Activated B cell treated with CpG ODN at 0.5 μM for 24 hours (primary cell): ENCODE results near the gene ANKRD13B. TPM values are rescaled to one million over a fixed set of nuclear protein-coding genes. Genes with fewer than 3 reads are reported as not detected.
A peak's percentile ranks its signal among the peaks of the same experiment; 100 is the strongest.
"Not testable (repeated sequence)": the region's sequence is repeated elsewhere in the genome, so short reads cannot be mapped to it uniquely, and the experiment has no call there.

Experiments used
- ATAC-seq: fragments of 200-7000 bp; cut with Tn5 transposase; one replicate; pipeline ENCODE4 v1.10.0; 2021; ENCODE audit warnings: low read depth, mild to moderate bottlenecking, moderate library complexity
- CTCF ChIA-PET: fragments of 350-600 bp; sonication (Branson Sonifier 250); formaldehyde crosslinking; loops from one replicate; lab custom pipeline; 2021; ENCODE audit warnings: antibody characterized with exemption; lab: Charles Lee
- POLR2A ChIA-PET: fragments of 350-600 bp; sonication (Branson Sonifier 250); formaldehyde crosslinking; loops from one replicate; lab custom pipeline; 2021; ENCODE audit warnings: antibody characterized with exemption; lab: Charles Lee
- DNase-seq: peaks from one replicate; pipeline ENCODE4 v3.0.0; 2022
- H3K27ac Mint-ChIP-seq: one replicate; pipeline ENCODE4 v1.8.0; 2020; ENCODE audit warnings: mixed read lengths
- H3K27me3 Mint-ChIP-seq: one replicate; pipeline ENCODE4 v1.8.0; 2021; ENCODE audit warnings: mixed read lengths
- H3K36me3 Mint-ChIP-seq: one replicate; pipeline ENCODE4 v1.8.0; 2021; ENCODE audit warnings: low read depth, mixed read lengths
- H3K4me1 Mint-ChIP-seq: one replicate; pipeline ENCODE4 v1.8.0; 2021; ENCODE audit warnings: mixed read lengths
- H3K4me3 Mint-ChIP-seq: one replicate; pipeline ENCODE4 v1.8.0; 2020; ENCODE audit warnings: mild to moderate bottlenecking, mixed read lengths
- H3K9me3 Mint-ChIP-seq: one replicate; pipeline ENCODE4 v1.8.0; 2020; ENCODE audit warnings: mixed read lengths
- CTCF ChIP-seq: fragments of 200-600 bp; IDR thresholded peaks from one replicate; pipeline ENCODE4 v1.8.0; 2022; ENCODE audit warnings: antibody characterized with exemption, mild to moderate bottlenecking
- intact Hi-C: fragments of 100-400 bp; cut with micrococcal nuclease; formaldehyde crosslinking; loops from one replicate; pipeline ENCODE4 v1.15.1; 2024
- total RNA-seq: library from RNA; stranded (reverse); gene quantifications from 2 replicates; pipeline ENCODE4 v1.2.3, GENCODE V29; 2022

The ANKRD13B gene
- total RNA-seq, 1 donor from 2014 or later: 3.5 TPM

GRCh38 chr17:29643817-29644160 lies 50.9 kb downstream of the ANKRD13B start:
- CTCF ChIA-PET: interaction anchor here (0.6 to 8.2 kb wide), 4 partner anchors 10 to 165 kb away, joined by 3 to 173 read pairs (median 4); no protein-coding TSS in a partner anchor
- DNase-seq: no peak
- Mint-ChIP-seq H3K4me1 (peaks cover 26% of the 10 kb centered on the region), H3K36me3 (peaks cover 57% of the 10 kb centered on the region), H3K9me3 (no peaks in the 10 kb centered on the region), H3K4me3 (no peak overlapping the region), H3K27ac (no peak overlapping the region), H3K27me3 (no peaks in the 10 kb centered on the region)
- ATAC-seq: no peak
- POLR2A ChIA-PET: interaction anchor here (1.1 to 1.5 kb wide), 2 partner anchors 122 to 288 kb away, joined by 6 to 10 read pairs; no protein-coding TSS in a partner anchor
- intact Hi-C loops: no loop called here
- no peak for TF ChIP-seq CTCF

- Mint-ChIP-seq H3K36me3 (peaks cover 65% of the 10 kb centered on the region), H3K4me3 (no peak overlapping the region), H3K27me3 (no peaks in the 10 kb centered on the region), H3K27ac (peak overlapping the region; percentile 32), H3K4me1 (peaks cover 13% of the 10 kb centered on the region), H3K9me3 (no peaks in the 10 kb centered on the region)
- no peak for TF ChIP-seq CTCF
- ChIA-PET CTCF (interaction anchor here (1.5 kb wide), 1 partner anchor 134 kb away, joined by 5 read pairs; no protein-coding TSS in a partner anchor), POLR2A (no interaction called here)
- intact Hi-C loops: no loop called here
- ATAC-seq (no peak), DNase-seq (no peak)
Observed at GRCh38 chr17:29645515-29646051, 52.7 kb downstream of the ANKRD13B start.

GRCh38 chr17:29648005-29648404 lies 55.1 kb downstream of the ANKRD13B start:
- ChIA-PET CTCF (interaction anchor here (1.0 kb wide), 1 partner anchor 131 kb away, joined by 4 read pairs; no protein-coding TSS in a partner anchor), POLR2A (interaction anchor here (0.8 to 1.1 kb wide), 2 partner anchors 9 to 113 kb away, joined by 4 to 7 read pairs; no protein-coding TSS in a partner anchor)
- no peak for TF ChIP-seq CTCF
- Mint-ChIP-seq H3K27ac (peak overlapping the region; percentile 26), H3K9me3 (no peaks in the 10 kb centered on the region), H3K4me3 (no peak overlapping the region), H3K36me3 (peaks cover 69% of the 10 kb centered on the region), H3K27me3 (no peaks in the 10 kb centered on the region), H3K4me1 (peaks cover 4% of the 10 kb centered on the region)
- intact Hi-C loops: no loop called here
- ATAC-seq (no peak), DNase-seq (no peak)

GRCh38 chr17:29649359-29649758 lies 56.4 kb downstream of the ANKRD13B start:
- ATAC-seq (no peak), DNase-seq (no peak)
- intact Hi-C loops: no loop called here
- Mint-ChIP-seq H3K4me1 (peaks cover 4% of the 10 kb centered on the region), H3K9me3 (no peaks in the 10 kb centered on the region), H3K27ac (no peak overlapping the region), H3K4me3 (no peak overlapping the region), H3K27me3 (no peaks in the 10 kb centered on the region), H3K36me3 (peaks cover 72% of the 10 kb centered on the region)
- POLR2A ChIA-PET: no interaction called here
- CTCF ChIA-PET: no interaction called here
- TF ChIP-seq CTCF: no peak

- intact Hi-C loops: no loop called here
- ChIA-PET CTCF (interaction anchor here (1.2 kb wide), 1 partner anchor 11 kb away, joined by 4 read pairs; no protein-coding TSS in a partner anchor), POLR2A (no interaction called here)
- Mint-ChIP-seq H3K4me3 (no peak overlapping the region), H3K4me1 (peaks cover 4% of the 10 kb centered on the region), H3K27ac (peak overlapping the region; percentile 53), H3K27me3 (no peaks in the 10 kb centered on the region), H3K9me3 (no peaks in the 10 kb centered on the region), H3K36me3 (peaks cover 73% of the 10 kb centered on the region)
- ATAC-seq (no peak), DNase-seq (no peak)
- no peak for TF ChIP-seq CTCF
Observed at GRCh38 chr17:29650396-29650795, 57.5 kb downstream of the ANKRD13B start.

- H3K9me3 Mint-ChIP-seq, H3K4me3 Mint-ChIP-seq, DNase-seq, intact Hi-C loops, CTCF ChIA-PET, ATAC-seq, H3K27me3 Mint-ChIP-seq, H3K27ac Mint-ChIP-seq, POLR2A ChIA-PET, H3K4me1 Mint-ChIP-seq: not testable (repeated sequence)
- H3K36me3 Mint-ChIP-seq: peaks cover 74% of the 10 kb centered on the region
Observed at GRCh38 chr17:29651913-29652312, 59.0 kb downstream of the ANKRD13B start.
